ENCODE data around the gene CUL1.
A peak's percentile ranks its signal among the peaks of the same experiment; 100 is the strongest.

CUL1 gene

GRCh38 chr7:148720472-148720871 is 21.8 kb downstream of the CUL1 start:
- no peak for ATAC-seq

- no peak for ATAC-seq
Observed at GRCh38 chr7:148721390-148721789, 22.7 kb downstream of the CUL1 start.

- no peak for ATAC-seq
Observed at GRCh38 chr7:148722340-148723165, 23.9 kb downstream of the CUL1 start.

- ATAC-seq: no peak
Observed at GRCh38 chr7:148723166-148723559, 24.5 kb downstream of the CUL1 start.

- no peak for ATAC-seq
Observed at GRCh38 chr7:148723846-148724245, 25.1 kb downstream of the CUL1 start.

DNA sequence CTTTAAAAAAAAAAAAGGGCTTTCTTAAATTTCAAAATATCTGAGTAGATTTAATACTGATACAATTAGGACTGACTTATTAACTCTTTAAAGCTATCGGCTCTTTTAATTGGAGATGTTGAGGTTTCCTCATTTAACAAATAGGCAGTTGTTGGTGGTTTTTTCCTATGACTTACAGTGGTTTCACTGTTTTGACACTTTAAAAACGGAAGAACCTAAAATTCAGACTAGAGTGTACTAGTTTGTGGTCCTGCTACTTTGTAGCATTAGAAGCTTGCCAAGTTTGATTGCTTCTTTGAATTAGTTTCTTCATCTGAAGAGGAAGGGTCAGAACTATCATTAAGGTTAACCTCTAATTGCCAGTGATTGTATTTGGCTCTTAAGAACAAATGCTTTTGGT is 27.7 kb downstream of the CUL1 start:
- ATAC-seq: no peak

- peak; percentile 19 to 33 for ATAC-seq
Observed at GRCh38 chr7:148727501-148728278, 29.0 kb downstream of the CUL1 start.

DNA sequence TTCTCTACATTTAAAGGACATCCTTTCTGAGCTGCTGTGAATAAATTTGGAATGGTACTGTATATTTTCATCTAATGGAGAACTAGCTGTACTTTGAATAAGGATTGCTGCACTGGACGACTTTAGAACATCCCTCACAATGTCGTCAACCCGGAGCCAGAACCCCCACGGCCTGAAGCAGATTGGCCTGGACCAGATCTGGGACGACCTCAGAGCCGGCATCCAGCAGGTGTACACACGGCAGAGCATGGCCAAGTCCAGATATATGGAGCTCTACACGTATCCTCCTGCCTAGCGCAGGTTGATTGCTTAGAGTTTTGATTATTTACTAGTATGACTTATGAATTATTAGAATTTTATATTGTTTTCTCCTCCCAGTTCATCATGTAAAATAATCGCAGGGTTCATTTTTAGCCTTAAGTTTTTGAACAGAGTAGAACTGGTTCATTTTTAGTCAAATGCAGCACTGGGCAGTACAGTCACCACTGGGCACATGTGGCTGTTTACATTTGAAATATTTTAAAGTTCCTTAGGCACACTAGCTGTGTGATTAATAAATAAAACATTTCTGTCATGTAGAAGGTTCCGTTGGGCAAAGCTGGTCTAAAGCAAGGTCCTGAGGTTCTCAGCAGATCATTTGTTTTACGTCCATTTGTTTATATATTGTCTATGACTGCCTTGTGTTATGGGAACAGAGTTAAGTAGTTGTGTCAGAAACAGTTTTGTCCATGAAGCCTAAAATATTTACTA is 31.5 kb downstream of the CUL1 start:
- no peak for ATAC-seq

DNA sequence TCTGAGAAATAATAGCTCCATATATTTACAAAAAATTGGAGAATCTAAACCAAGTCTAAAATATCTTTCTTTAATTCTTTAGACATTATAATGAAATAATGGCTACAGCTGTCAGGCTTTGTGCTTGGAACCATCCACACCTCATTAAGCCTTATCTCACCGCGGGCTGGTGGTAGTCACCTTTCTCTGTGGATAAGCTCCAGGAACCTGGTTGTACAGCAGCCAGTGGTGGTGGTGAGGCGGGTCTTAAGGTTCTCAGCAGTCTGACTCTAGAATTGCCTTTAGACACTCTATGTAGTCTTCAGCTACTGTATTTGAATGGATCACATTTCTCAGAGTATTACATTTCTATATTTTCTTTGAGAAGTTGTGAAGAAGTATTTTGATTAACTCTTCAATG is 34.2 kb downstream of the CUL1 start:
- no peak for ATAC-seq

- ATAC-seq: no peak
Observed at GRCh38 chr7:148733496-148733895, 34.8 kb downstream of the CUL1 start.

GRCh38 chr7:148735141-148735540 is 36.4 kb downstream of the CUL1 start:
- no peak for ATAC-seq

DNA sequence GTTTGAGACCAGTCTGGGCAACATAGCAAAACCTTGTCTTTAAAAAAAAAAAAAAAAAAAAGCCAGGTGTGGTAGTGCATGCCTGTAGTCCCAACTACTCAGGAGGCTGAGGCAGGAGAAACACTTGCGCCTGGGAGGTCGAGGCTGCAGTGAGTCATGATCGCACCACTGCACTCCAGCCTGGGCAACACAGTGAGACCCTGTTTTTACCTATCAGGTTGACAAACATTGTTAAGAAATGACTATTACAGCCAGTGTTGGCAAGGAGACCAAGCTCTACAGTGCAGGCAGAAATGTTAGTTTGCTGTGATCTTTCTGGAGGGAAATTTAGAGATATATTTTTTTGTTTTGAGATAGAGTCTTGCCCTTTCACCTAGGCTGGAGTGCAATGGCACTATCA is 37.3 kb downstream of the CUL1 start:
- no peak for ATAC-seq

DNA sequence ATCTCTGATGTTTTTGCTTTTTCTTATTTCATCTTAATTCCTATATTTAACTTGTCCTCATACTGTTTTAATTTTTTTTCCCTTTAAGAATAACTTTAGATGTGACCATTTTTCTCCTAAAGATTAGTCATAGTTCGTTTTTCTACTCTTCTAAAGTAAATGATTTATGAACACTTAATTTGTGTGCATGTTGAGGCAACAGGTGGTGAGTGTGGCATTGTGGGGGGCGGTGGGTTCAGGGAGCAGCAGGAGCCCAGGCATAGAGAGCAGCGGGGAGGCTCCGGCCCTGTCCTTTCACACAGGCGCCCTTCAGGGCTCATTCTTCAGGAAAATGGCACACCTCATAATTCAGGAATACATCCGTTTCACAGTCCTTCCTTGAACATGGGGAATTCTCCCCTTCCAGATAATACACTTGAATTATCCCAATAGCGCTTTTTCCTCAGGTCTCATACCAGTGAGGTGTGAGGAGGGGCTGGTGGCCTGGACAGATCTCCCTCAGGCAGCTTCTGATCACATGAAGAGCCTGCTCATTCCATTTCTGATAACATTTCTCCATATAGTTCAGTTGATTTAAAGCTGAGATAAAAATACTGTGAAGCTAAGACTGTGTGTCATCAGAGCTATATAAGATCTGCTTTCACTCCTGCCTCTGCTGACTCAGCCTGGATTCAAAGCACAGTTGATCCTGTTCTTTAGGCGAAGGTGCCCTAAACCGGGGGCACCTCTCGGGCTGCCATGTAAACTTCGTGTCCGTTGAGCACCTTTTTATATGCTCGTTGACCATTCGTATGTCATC is 40.2 kb downstream of the CUL1 start:
- ATAC-seq: peak in 1 of 2 donors; percentile 20

DNA sequence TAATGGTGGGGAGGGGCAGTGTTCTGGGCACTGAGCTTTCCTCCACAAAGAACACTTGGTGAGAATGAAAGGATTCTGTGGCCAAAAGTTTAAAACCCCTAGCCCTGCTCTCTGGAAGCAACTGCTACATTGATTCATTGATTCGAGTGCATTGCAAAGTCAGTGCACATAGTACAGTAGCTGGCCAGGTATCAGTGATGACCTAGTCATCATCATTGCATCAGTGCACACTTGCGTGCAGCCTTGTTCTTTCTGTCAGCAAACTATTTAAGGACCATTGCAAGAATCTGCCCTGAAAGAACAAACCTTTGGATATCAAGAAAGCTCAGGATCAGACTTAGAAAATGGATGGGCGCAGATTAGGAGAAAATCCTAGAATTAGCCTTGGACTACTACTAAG is 47.4 kb downstream of the CUL1 start:
- no peak for ATAC-seq

GRCh38 chr7:148747274-148747673 is 48.6 kb downstream of the CUL1 start:
- ATAC-seq: no peak

DNA sequence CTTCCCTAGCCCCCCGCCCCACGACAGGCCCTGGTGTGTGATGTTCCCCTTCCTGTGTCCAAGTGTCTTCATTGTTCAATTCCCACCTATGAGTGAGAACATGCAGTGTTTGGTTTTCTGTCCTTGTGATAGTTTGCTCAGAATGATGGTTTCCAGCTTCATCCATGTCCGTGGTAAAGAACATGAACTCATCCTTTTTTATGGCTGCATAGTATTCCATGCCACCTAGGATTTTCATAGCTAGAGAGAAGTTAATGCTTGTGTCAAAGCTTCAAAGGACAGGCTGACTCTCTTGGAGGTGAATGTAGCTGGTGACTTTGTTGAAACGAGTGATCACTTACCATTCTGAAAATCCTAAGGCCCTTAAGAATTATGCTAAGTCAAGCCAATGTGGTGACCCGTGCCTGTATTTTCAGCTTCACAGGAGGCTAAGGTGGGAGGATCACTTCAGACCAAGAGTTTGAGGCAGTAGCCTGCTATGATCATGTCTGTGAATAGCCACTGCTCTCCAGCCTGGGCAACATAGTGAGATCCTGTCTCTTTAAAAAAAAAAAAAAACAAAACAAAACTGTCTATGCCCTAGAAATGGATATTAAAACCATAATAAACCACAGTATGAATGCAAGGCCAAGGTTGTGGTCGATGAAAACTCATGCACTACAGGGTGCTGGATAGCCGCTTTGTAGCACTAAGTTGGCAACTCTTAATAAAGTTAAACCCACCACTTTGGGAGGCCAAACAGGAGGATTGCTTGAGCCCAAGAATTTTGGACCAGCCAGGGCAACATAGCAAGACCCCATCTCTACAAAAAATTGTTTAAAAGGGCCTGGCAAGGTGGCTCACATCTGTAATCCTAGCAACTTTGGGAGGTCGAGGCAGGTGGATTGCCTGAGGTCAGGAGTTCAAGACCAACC is 52.0 kb downstream of the CUL1 start:
- no peak for ATAC-seq

DNA sequence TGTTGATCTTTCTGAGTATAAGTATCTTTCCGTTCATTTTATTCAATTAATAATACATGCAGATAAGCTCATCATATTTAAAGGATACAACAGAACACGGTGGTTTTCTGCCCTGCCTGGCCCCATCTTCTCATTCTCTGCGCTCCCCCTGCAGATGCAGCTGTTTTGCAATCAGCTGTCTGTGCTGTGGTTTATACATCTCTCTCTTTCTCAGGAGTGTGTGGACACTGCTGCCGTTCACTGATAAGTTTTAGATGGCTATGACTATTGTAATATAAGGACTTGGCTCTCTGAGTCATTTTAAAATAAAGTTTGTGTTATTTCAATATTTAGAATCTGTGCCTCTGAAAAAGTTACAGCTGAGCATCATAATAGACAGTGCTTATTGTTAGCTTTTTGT is 54.5 kb downstream of the CUL1 start:
- no peak for ATAC-seq

DNA sequence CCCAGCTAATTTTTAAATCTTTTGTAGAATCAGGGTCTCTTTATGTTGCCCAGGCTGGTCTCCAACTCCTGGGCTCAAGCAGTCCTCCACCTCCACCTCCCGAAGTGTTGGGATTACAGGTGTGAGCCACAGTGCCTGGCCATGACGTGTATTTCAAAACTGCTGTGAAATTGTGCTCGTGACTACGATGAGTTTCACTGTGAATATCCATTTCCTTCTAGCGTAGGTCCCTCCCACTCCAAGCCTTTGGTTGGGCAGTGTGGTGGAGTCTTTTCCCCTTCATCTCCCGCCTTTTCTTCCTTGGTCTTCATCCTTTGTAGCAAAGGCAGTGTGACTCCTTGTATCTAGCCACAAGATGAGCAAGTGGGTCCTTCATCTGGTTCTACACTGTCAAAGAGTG is 56.2 kb downstream of the CUL1 start:
- ATAC-seq: no peak

- no peak for ATAC-seq
Observed at GRCh38 chr7:148761499-148762278, 63.0 kb downstream of the CUL1 start.

DNA sequence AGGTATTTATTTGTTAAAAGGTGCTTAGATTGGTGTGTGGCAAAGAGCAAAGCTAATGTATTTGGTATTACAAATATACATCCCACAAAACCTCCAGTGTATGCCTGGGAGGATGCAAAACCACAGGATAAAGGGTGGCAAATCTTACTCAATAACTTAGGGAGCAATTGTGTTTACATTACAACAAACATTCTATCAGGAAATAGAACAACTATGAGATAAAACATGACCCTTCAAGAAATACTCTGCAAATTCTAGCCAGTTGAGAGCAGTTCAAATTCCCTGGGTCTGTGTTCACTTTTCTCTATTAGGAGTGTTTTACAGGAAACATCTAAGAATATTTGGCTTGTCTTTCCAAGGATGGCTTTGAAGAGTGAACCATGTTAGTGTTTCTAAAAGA is 64.9 kb downstream of the CUL1 start:
- no peak for ATAC-seq

- ATAC-seq: no peak
Observed at GRCh38 chr7:148770004-148770403, 71.3 kb downstream of the CUL1 start.

Measured in activated CD4-positive, CD25-positive, alpha-beta regulatory T cell treated with anti-CD3 and anti-CD28 coated beads, Interleukin-2, amount 50 U/mL, for 24 hours (primary cell).